IMR-90 (cell line): ENCODE data around the gene SEPTIN10. TPM values are rescaled to one million over a fixed set of nuclear protein-coding genes. Genes with fewer than 3 reads are reported as not detected.

ENCODE experiments used
- ATAC-seq: fragments of 200-7000 bp; cut with Tn5 transposase; 2 replicates; pipeline ENCODE4 v1.9.1; 2020; ENCODE audit warnings: low read depth, mild to moderate bottlenecking, moderate library complexity
- BruUV-seq: library from RNA; stranded (reverse); fragments of 400-500 nt; replicated peaks from 2 replicates; lab custom pipeline; 2021; lab: Mats Ljungman, UMichigan
- CTCF ChIA-PET: fragments of 300-600 bp; formaldehyde crosslinking; extraction: SDS; loops from one replicate; lab custom pipeline; 2021; ENCODE audit warnings: antibody characterized with exemption; lab: Yijun Ruan, JAX
- POLR2A ChIA-PET: fragments of 300-600 bp; sonication (Branson Sonifier 250); formaldehyde crosslinking; loops from one replicate; lab custom pipeline; 2022; ENCODE audit warnings: antibody characterized with exemption; ENCODE audit not compliant: unreplicated experiment; lab: Charles Lee
- DNase-seq: peaks from one replicate; pipeline ENCODE4 v3.0.0; 2013
- H2AFZ ChIP-seq: replicated peaks from 2 replicates; pipeline ENCODE3; 2013; ENCODE audit warnings: low read length, mild to moderate bottlenecking; ENCODE audit not compliant: poor library complexity
- H2AK5ac ChIP-seq: 2 replicates; pipeline ENCODE4 v1.6.1; 2013; ENCODE audit warnings: low read depth, low read length, inconsistent platforms
- H2AK9ac ChIP-seq: replicated peaks from 2 replicates; pipeline ENCODE3; 2013; ENCODE audit warnings: mild to moderate bottlenecking, low read depth, low read length, moderate library complexity; ENCODE audit not compliant: poor library complexity
- H2BK120ac ChIP-seq: 2 replicates; pipeline ENCODE4 v1.6.1; 2013; ENCODE audit warnings: low read depth, low read length, inconsistent platforms
- H2BK15ac ChIP-seq: 3 replicates; pipeline ENCODE4 v1.6.1; 2013; ENCODE audit warnings: low read depth, low read length, inconsistent platforms
- H2BK20ac ChIP-seq: 2 replicates; pipeline ENCODE4 v1.6.1; 2013; ENCODE audit warnings: low read depth, mild to moderate bottlenecking, inconsistent platforms, low read length, moderate library complexity
- H2BK5ac ChIP-seq: 2 replicates; pipeline ENCODE4 v1.6.1; 2013; ENCODE audit warnings: mild to moderate bottlenecking, low read depth, low read length, inconsistent platforms; ENCODE audit not compliant: poor library complexity, severe bottlenecking
- H3K14ac ChIP-seq: replicated peaks from 2 replicates; pipeline ENCODE4 v1.6.1; 2013; ENCODE audit warnings: low read depth, low read length, inconsistent platforms
- H3K18ac ChIP-seq: 2 replicates; pipeline ENCODE4 v1.6.1; 2013; ENCODE audit warnings: low read depth, low read length, control low read depth
- H3K23ac ChIP-seq: 2 replicates; pipeline ENCODE4 v1.6.1; 2013; ENCODE audit warnings: low read depth, low read length, inconsistent platforms
- H3K27ac ChIP-seq: 2 replicates; pipeline ENCODE4 v1.5.1; 2013; ENCODE audit warnings: mild to moderate bottlenecking, control low read depth, low read length; ENCODE audit not compliant: insufficient read depth
- H3K27me3 ChIP-seq: 2 replicates; pipeline ENCODE4 v1.6.1; 2013; ENCODE audit warnings: low read length; ENCODE audit not compliant: control insufficient read depth, insufficient read depth
- H3K36me3 ChIP-seq: 2 replicates; pipeline ENCODE4 v1.6.1; 2013; ENCODE audit warnings: low read length, mixed read lengths; ENCODE audit not compliant: control insufficient read depth, insufficient read depth
- H3K4ac ChIP-seq: 2 replicates; pipeline ENCODE4 v1.6.1; 2013; ENCODE audit warnings: low read depth, low read length, inconsistent platforms
- H3K4me1 ChIP-seq: 2 replicates; pipeline ENCODE4 v1.6.1; 2013; ENCODE audit warnings: low read length, mixed read lengths; ENCODE audit not compliant: control insufficient read depth, insufficient read depth
- H3K4me2 ChIP-seq: 2 replicates; pipeline ENCODE4 v1.6.1; 2013; ENCODE audit warnings: low read depth, mild to moderate bottlenecking, control low read depth, low read length, moderate library complexity
- H3K4me3 ChIP-seq: 2 replicates; pipeline ENCODE4 v1.5.1; 2013; ENCODE audit warnings: low read depth, mild to moderate bottlenecking, control low read depth, low read length, moderate library complexity; ENCODE audit not compliant: insufficient read depth
- H3K56ac ChIP-seq: 2 replicates; pipeline ENCODE4 v1.6.1; 2013; ENCODE audit warnings: low read length, inconsistent platforms; ENCODE audit not compliant: insufficient read depth; ENCODE audit errors: extremely low read depth
- H3K79me1 ChIP-seq, 2 experiments: 2 replicates each; pipeline ENCODE4 v1.6.1; 2013; ENCODE audit warnings: low read length in 2 of 2, inconsistent platforms in 1 of 2, low read depth in 1 of 2
- H3K9ac ChIP-seq: 2 replicates; pipeline ENCODE4 v1.6.1; 2013; ENCODE audit warnings: low read depth, low read length, control low read depth
- H3K9me1 ChIP-seq: 2 replicates; pipeline ENCODE4 v1.6.1; 2013; ENCODE audit warnings: low read length, inconsistent platforms; ENCODE audit not compliant: insufficient read depth
- H3K9me3 ChIP-seq: 2 replicates; pipeline ENCODE4 v1.6.1; 2013; ENCODE audit warnings: low read length; ENCODE audit not compliant: control insufficient read depth, insufficient read depth
- H4K20me1 ChIP-seq: 2 replicates; pipeline ENCODE4 v1.6.1; 2013; ENCODE audit warnings: low read length, inconsistent platforms; ENCODE audit not compliant: insufficient read depth
- H4K5ac ChIP-seq: 2 replicates; pipeline ENCODE4 v1.6.1; 2013; ENCODE audit warnings: mild to moderate bottlenecking, low read depth, low read length, control low read depth
- H4K8ac ChIP-seq, 2 experiments: 2 replicates each; pipeline ENCODE4 v1.6.1; 2013; ENCODE audit warnings: low read depth in 2 of 2, low read length in 2 of 2, control low read depth in 1 of 2, inconsistent platforms in 1 of 2
- H4K91ac ChIP-seq: 2 replicates; pipeline ENCODE4 v1.6.1; 2013; ENCODE audit warnings: low read depth, low read length, inconsistent platforms; ENCODE audit not compliant: insufficient read depth
- MAFK ChIP-seq: IDR thresholded peaks from 2 replicates; pipeline ENCODE4 v1.6.1; 2012; ENCODE audit warnings: low read depth, low read length, improper control_type of control experiment
- WGBS, 2 experiments: methylation state at CpG; one replicate each; pipeline versions ENCODE4 v1.1.5 to v1.1.7; 2013; ENCODE audit warnings: missing lambda C conversion rate in 2 of 2; ENCODE audit not compliant: insufficient read length in 1 of 2; ENCODE audit errors: extremely low coverage in 2 of 2; 5-methylcytosine and 5-hydroxymethylcytosine counted together
- dilution Hi-C: fragments of 300-500 bp; cut with HindIII; formaldehyde crosslinking; loops from one replicate; pipeline ENCODE4 v1.14.3; 2018; ENCODE audit warnings: low sequenced_read_pairs; ENCODE audit not compliant: unreplicated experiment
- in situ Hi-C: fragments of 300-500 bp; cut with MboI; formaldehyde crosslinking; loops from 3 replicates; pipeline ENCODE4 v1.14.3; 2019; ENCODE audit warnings: low sequenced_read_pairs, inconsistent platforms, mixed read lengths
- intact Hi-C: fragments of 100-400 bp; cut with micrococcal nuclease; formaldehyde crosslinking; loops from 2 replicates; pipeline ENCODE4 v1.10.0; 2022
- polyA plus RNA-seq, 3 experiments: library from polyadenylated mRNA; depleted of rRNA; stranded (reverse); fragments of >200 nt; gene quantifications; 2 replicates each; pipeline ENCODE4 v1.2.3, GENCODE V29; 2012; ENCODE audit warnings: low replicate concordance in 1 of 3
- total RNA-seq: library from RNA; depleted of rRNA; stranded (reverse); fragments of >200 nt; gene quantifications from 2 replicates; pipeline ENCODE4 v1.2.3, GENCODE V29; 2012

SEPTIN10 gene
- total and polyA plus RNA-seq, 2 of the 4 experiments (the other 2 are of a cell fraction) = 55.4 to 82.6 TPM

- no peak overlapping the region for H2AFZ ChIP-seq
- no peak overlapping the region for H3K4me2 ChIP-seq
- peaks cover 33 to 80% of the 10 kb centered on the region in 2 experiments for H3K79me1 ChIP-seq
- H3K9me1 ChIP-seq = peaks cover 18% of the 10 kb centered on the region
- no peak overlapping the region for H2BK20ac ChIP-seq
- H3K27me3 ChIP-seq = no peaks in the 10 kb centered on the region
- H3K9me3 ChIP-seq = no peaks in the 10 kb centered on the region
- no peak overlapping the region for H4K91ac ChIP-seq
- no peak overlapping the region for H4K8ac ChIP-seq
- no peak overlapping the region for H2BK15ac ChIP-seq
- ChIA-PET CTCF (no interaction called here), POLR2A (no interaction called here)
- BruUV-seq = no TSS peak
- DNase-seq (no peak), ATAC-seq (no peak)
- H3K23ac ChIP-seq = no peak overlapping the region
- no peak overlapping the region for H2AK5ac ChIP-seq
- intact Hi-C loops (loop anchor here (5.0 kb wide), 1 partner anchor 38 kb away; no protein-coding TSS in a partner anchor), in situ Hi-C loops (no loop called here), dilution Hi-C loops (no loop called here)
- H4K5ac ChIP-seq = no peak overlapping the region
- no peak overlapping the region for H2BK120ac ChIP-seq
- no peak overlapping the region for H3K56ac ChIP-seq
- H3K14ac ChIP-seq = no peak overlapping the region
- H3K36me3 ChIP-seq = peaks cover 2% of the 10 kb centered on the region
- TF ChIP-seq MAFK = no peak
- no peak overlapping the region for H2AK9ac ChIP-seq
- no peak overlapping the region for H3K18ac ChIP-seq
- H3K4me1 ChIP-seq = peaks cover 3% of the 10 kb centered on the region
- peaks cover 31% of the 10 kb centered on the region for H4K20me1 ChIP-seq
- no peak overlapping the region for H3K9ac ChIP-seq
- H3K27ac ChIP-seq = no peak overlapping the region
- no peak overlapping the region for H3K4ac ChIP-seq
- no CpG with 5 or more reads among the region's 4 CpGs for WGBS, 2 experiments
- H3K4me3 ChIP-seq = no peak overlapping the region
- no peak overlapping the region for H2BK5ac ChIP-seq
Measured at GRCh38 chr2:109595644-109596043, 18.1 kb downstream of the SEPTIN10 start.
